Mucosa of descending colon (tissue), 3 donors: Measurements from ENCODE around the gene HIPK3. TPM values are rescaled to one million over a fixed set of nuclear protein-coding genes. Genes with fewer than 3 reads are reported as not detected.

Source experiments
- ATAC-seq: fragments of 200-7000 bp; cut with Tn5 transposase; one replicate; pipeline ENCODE4 v1.9.1; 2020; ENCODE audit warnings: mild to moderate bottlenecking, moderate library complexity
- DNase-seq, 3 donors: peaks; one replicate each; pipeline ENCODE4 v3.0.0-alpha.2; 2020
- H3K36me3 ChIP-seq: fragments of 200-600 bp; one replicate; pipeline ENCODE4 v1.8.0; 2021; ENCODE audit warnings: low read depth, mild to moderate bottlenecking
- H3K4me1 ChIP-seq: fragments of 200-600 bp; one replicate; pipeline ENCODE4 v1.8.0; 2021; ENCODE audit warnings: low read depth, mild to moderate bottlenecking
- H3K4me3 ChIP-seq: fragments of 200-600 bp; one replicate; pipeline ENCODE4 v1.8.0; 2021; ENCODE audit warnings: mild to moderate bottlenecking
- H3K9me3 ChIP-seq: fragments of 200-600 bp; one replicate; pipeline ENCODE4 v1.8.0; 2021; ENCODE audit warnings: mild to moderate bottlenecking
- intact Hi-C, 2 donors: fragments of 100-400 bp; cut with DNase I in 1 of 2; cut with micrococcal nuclease in 1 of 2; formaldehyde crosslinking; loops; one replicate each; pipeline versions ENCODE4 v1.11.0 to v1.11.1; 2022; cut with DNase I, micrococcal nuclease
- total RNA-seq, 3 donors: library from RNA; stranded (reverse); fragmentation: NEBNext Ultra II Directional in 2 of 3; extraction: Animal tissue kit (Norgen Biotek cat#: 25700) in 2 of 3; gene quantifications; one replicate each; pipeline versions ENCODE4 v1.2.1 to v1.2.4, GENCODE V29; 2021 to 2023
- TF ChIP-seq, protein P1 (sequence below): fragments of 200-600 bp; IDR thresholded peaks from one replicate; pipeline ENCODE4 v1.8.0; 2022; ENCODE audit warnings: antibody characterized with exemption, mild to moderate bottlenecking
- donor health status: DM: no; HTN: no; CAD: no; lungs with moderate emphysema.
- donor health status: DM: no; HTN: no; CAD: no.
- donor health status: DM: no; HTN: yes; CAD: no.

Gene HIPK3
- total RNA-seq, 3 donors from 2014 or later, result 67.0 to 254 (median 69.7) TPM

DNA sequence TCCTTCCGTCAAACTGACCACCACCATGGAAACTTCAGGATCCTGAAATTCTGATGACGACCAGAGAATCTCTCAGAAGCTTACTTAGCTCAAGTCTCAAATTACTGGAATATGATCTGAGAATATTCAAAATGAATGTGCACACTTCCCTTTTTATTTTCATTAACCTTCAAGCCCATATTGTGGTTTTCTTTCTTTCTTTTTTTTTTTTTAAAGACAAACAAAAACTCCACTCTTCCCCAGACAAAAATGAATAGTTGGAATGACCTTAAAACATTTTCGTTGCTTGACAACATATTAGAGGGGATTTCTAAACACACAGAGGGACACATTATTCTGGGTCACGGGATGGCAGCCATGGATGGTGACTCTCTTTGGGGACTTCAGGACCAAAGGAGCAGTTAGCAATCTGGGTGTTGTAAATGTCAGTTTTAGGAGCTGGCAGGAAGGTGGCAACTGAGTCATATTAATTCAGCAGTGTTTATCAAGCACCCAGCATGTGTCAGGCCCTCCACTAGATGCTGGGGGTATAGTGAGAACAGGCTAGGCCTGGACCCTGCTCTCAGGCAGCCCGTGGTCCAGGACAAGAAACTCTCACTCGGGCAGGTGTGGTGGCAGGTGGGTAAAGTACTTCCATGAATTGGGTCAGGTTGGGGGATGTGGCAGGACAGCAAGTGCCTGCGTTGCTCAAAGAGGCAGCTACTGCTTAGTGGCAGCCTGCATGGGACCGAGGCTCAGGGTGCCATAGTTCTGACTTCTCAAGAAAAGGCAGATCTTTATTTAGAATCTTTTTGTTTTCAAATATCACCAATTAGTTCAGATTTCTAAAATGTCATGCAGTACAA is 126.1 kb downstream of the HIPK3 start:
- intact Hi-C loops, result no loop called here
- ATAC-seq, result no peak
- no peaks in the 10 kb centered on the region for H3K4me1 ChIP-seq
- H3K4me3 ChIP-seq, result no peak overlapping the region
- H3K9me3 ChIP-seq, result peaks cover 4% of the 10 kb centered on the region
- TF ChIP-seq, protein P1, sequence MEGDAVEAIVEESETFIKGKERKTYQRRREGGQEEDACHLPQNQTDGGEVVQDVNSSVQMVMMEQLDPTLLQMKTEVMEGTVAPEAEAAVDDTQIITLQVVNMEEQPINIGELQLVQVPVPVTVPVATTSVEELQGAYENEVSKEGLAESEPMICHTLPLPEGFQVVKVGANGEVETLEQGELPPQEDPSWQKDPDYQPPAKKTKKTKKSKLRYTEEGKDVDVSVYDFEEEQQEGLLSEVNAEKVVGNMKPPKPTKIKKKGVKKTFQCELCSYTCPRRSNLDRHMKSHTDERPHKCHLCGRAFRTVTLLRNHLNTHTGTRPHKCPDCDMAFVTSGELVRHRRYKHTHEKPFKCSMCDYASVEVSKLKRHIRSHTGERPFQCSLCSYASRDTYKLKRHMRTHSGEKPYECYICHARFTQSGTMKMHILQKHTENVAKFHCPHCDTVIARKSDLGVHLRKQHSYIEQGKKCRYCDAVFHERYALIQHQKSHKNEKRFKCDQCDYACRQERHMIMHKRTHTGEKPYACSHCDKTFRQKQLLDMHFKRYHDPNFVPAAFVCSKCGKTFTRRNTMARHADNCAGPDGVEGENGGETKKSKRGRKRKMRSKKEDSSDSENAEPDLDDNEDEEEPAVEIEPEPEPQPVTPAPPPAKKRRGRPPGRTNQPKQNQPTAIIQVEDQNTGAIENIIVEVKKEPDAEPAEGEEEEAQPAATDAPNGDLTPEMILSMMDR, result no peak
- DNase-seq, result no peak
- H3K36me3 ChIP-seq, result no peaks in the 10 kb centered on the region

DNA sequence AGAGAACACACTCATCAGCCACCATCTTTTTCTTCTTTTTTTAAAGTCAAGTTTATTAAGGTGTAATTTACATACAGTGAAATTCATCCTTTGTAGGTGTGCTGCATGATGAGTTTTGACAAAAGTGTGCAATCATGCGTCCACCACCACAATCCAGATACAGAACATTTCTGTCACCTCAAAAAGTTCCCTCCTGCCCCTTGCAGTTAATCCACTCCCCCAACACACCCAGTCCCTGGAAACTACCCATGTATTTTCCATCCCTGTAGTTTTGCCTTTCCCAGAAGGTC is 126.7 kb downstream of the HIPK3 start:
- TF ChIP-seq, protein P1, result no peak
- H3K36me3 ChIP-seq, result no peaks in the 10 kb centered on the region
- H3K4me3 ChIP-seq, result no peak overlapping the region
- intact Hi-C loops, result no loop called here
- ATAC-seq (no peak), DNase-seq (no peak)
- H3K9me3 ChIP-seq, result peaks cover 4% of the 10 kb centered on the region
- no peaks in the 10 kb centered on the region for H3K4me1 ChIP-seq

DNA sequence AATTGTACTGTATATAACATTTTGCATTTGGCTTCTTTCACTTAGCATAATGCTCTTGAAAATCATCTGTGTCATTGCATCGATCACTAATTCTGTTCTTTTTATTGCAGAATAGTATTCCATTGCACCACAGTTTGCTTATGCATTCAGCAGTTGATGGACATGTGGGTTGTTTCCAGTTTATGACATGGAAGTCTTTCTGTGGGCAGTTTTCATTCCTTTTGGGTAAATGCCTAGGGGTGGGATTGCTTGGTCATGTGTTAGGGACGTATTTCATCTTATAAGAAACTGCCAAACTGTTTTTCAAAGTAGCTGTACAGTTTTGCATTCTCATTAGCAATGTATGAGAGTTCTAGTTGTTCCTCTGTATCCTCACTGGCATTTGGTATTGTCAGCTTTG is 127.0 kb downstream of the HIPK3 start:
- TF ChIP-seq, protein P1, result no peak
- H3K9me3 ChIP-seq, result peaks cover 4% of the 10 kb centered on the region
- ATAC-seq, result no peak
- H3K4me1 ChIP-seq, result no peaks in the 10 kb centered on the region
- DNase-seq, result no peak
- H3K36me3 ChIP-seq, result no peaks in the 10 kb centered on the region
- intact Hi-C loops, result no loop called here
- no peak overlapping the region for H3K4me3 ChIP-seq

DNA sequence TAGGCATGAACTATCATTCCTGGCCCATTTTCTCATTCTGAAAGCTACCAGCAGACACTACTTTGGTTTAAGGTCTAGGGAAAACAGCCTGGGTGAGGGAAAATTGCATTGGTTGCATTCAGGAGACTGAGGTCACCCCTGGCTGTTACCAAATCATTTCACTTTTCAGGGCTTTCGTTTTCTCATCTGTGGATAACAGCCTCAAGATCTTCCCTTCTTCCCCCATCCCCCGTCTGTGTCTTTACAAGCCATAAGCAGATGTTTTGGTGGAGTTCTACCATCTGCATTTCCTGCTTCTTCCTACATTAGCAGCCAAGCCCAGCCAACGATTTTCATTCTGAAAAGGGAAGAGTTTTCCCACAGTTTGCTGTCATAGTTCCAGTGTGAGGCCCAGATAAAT is 130.4 kb downstream of the HIPK3 start:
- Histone ChIP-seq H3K36me3 (no peaks in the 10 kb centered on the region), H3K9me3 (peaks cover 4% of the 10 kb centered on the region), H3K4me1 (no peaks in the 10 kb centered on the region), H3K4me3 (no peak overlapping the region)
- ATAC-seq (no peak), DNase-seq (no peak)
- intact Hi-C loops, result no loop called here
- TF ChIP-seq, protein P1, result no peak

DNA sequence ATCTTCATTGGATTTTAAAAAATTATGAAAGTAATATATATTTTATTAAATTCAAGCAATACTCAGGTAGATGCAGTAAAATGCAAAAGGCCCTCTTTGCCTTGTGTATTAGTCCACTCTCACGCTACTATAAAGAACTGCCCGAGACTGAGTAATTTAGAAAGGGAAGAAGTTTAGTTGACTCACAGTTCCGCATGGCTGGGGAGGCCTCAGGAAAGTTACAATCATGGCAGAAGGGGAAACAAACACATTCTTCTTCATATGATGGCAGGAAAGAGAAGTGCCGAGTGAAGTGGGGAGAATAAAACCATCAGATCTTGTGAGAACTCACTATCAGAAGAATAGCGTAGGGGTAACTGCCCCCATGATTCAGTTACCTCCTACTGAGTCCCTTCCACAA is 130.8 kb downstream of the HIPK3 start:
- ATAC-seq (no peak), DNase-seq (no peak)
- Histone ChIP-seq H3K4me1 (no peaks in the 10 kb centered on the region), H3K9me3 (peaks cover 4% of the 10 kb centered on the region), H3K4me3 (no peak overlapping the region), H3K36me3 (no peaks in the 10 kb centered on the region)
- TF ChIP-seq, protein P1, result no peak
- intact Hi-C loops, result no loop called here
